SK-N-SH treated with all-trans-retinoic acid at 6 μM for 48 hours (cell line): ENCODE measurements around the gene SPATA33.
"Not testable (repeated sequence)": the region's sequence is repeated elsewhere in the genome, so short reads cannot be mapped to it uniquely, and the experiment has no call there.

ENCODE experiments used
- ATAC-seq: fragments of 200-7000 bp; cut with Tn5 transposase; 3 replicates; pipeline ENCODE4 v1.9.1; 2020; ENCODE audit warnings: mild to moderate bottlenecking, moderate library complexity
- CSDC2 ChIP-seq: fragments of 250-450 bp; sonication (Bioruptor Pico); IDR thresholded peaks from 2 replicates; pipeline ENCODE4 v1.5.0; 2020; ENCODE audit warnings: mild to moderate bottlenecking, moderate library complexity
- CSRNP3 ChIP-seq: fragments of 250-450 bp; sonication (Bioruptor Pico); IDR thresholded peaks from 2 replicates; pipeline ENCODE4 v1.5.1; 2021; ENCODE audit warnings: mild to moderate bottlenecking, moderate library complexity
- ESRRG ChIP-seq: fragments of 250-450 bp; sonication (Bioruptor Pico); IDR thresholded peaks from 2 replicates; pipeline ENCODE4 v1.6.1; 2021; ENCODE audit warnings: mild to moderate bottlenecking
- GLIS3 ChIP-seq: fragments of 250-450 bp; sonication (Bioruptor Pico); IDR thresholded peaks from 2 replicates; pipeline ENCODE4 v1.5.0; 2020; ENCODE audit warnings: mild to moderate bottlenecking, moderate library complexity
- ISL1 ChIP-seq: fragments of 250-450 bp; sonication (Bioruptor Pico); IDR thresholded peaks from 2 replicates; pipeline ENCODE4 v2.1.2; 2022; ENCODE audit warnings: mild to moderate bottlenecking, moderate library complexity
- OSR1 ChIP-seq: fragments of 250-450 bp; sonication (Bioruptor Pico); IDR thresholded peaks from 2 replicates; pipeline ENCODE4 v1.8.0; 2022; ENCODE audit warnings: moderate library complexity, mild to moderate bottlenecking, inconsistent platforms
- POU6F1 ChIP-seq: fragments of 250-450 bp; sonication (Bioruptor Pico); IDR thresholded peaks from 2 replicates; pipeline ENCODE4 v1.8.0; 2021; ENCODE audit warnings: low read depth, mild to moderate bottlenecking, moderate library complexity, borderline replicate concordance
- PPARA ChIP-seq: fragments of 250-450 bp; sonication (Bioruptor Pico); IDR thresholded peaks from 2 replicates; pipeline ENCODE4 v1.5.0; 2020; ENCODE audit warnings: mild to moderate bottlenecking, borderline replicate concordance
- RARB ChIP-seq: fragments of 250-450 bp; sonication (Bioruptor Pico); IDR thresholded peaks from 2 replicates; pipeline ENCODE4 v1.8.0; 2021; ENCODE audit warnings: mild to moderate bottlenecking, moderate library complexity
- SNAI2 ChIP-seq: fragments of 250-450 bp; sonication (Bioruptor Pico); IDR thresholded peaks from 2 replicates; pipeline ENCODE4 v1.5.0; 2020; ENCODE audit warnings: mild to moderate bottlenecking, moderate library complexity
- TCF4 ChIP-seq: fragments of 250-450 bp; sonication (Bioruptor Pico); IDR thresholded peaks from 2 replicates; pipeline ENCODE4 v1.8.0; 2021; ENCODE audit warnings: mild to moderate bottlenecking, moderate library complexity, borderline replicate concordance
- TOX ChIP-seq: fragments of 250-450 bp; sonication (Bioruptor Pico); IDR thresholded peaks from 2 replicates; pipeline ENCODE4 v1.8.0; 2021; ENCODE audit warnings: mild to moderate bottlenecking, moderate library complexity, borderline replicate concordance
- TSHZ2 ChIP-seq: fragments of 250-450 bp; sonication (Bioruptor Pico); IDR thresholded peaks from 2 replicates; pipeline ENCODE4 v1.5.0; 2020; ENCODE audit warnings: mild to moderate bottlenecking, moderate library complexity
- ZC3H10 ChIP-seq: fragments of 250-450 bp; sonication (Bioruptor Pico); IDR thresholded peaks from 2 replicates; pipeline ENCODE4 v1.5.1; 2021; ENCODE audit warnings: mild to moderate bottlenecking, moderate library complexity
- ZFP3 ChIP-seq: fragments of 250-450 bp; sonication (Bioruptor Pico); IDR thresholded peaks from 2 replicates; pipeline ENCODE4 v1.5.0; 2020; ENCODE audit warnings: mild to moderate bottlenecking, moderate library complexity
- ZFP30 ChIP-seq: fragments of 450-650 bp; formaldehyde crosslinking; IDR thresholded peaks from 2 replicates; pipeline ENCODE4 v1.5.0; 2022; ENCODE audit warnings: mild to moderate bottlenecking, moderate library complexity
- ZNF565 ChIP-seq: fragments of 450-650 bp; formaldehyde crosslinking; conservative IDR thresholded peaks from 2 replicates; pipeline ENCODE4 v1.5.0; 2020; ENCODE audit warnings: low read depth, mild to moderate bottlenecking, moderate library complexity
- ZNF70 ChIP-seq: fragments of 450-650 bp; formaldehyde crosslinking; IDR thresholded peaks from 2 replicates; pipeline ENCODE4 v1.5.0; 2020; ENCODE audit warnings: mild to moderate bottlenecking, moderate library complexity
- ZNF8 ChIP-seq: fragments of 450-650 bp; formaldehyde crosslinking; IDR thresholded peaks from 2 replicates; pipeline ENCODE4 v1.5.0; 2020; ENCODE audit warnings: mild to moderate bottlenecking, moderate library complexity
- TF ChIP-seq, protein P1 (sequence below): fragments of 250-450 bp; sonication (Bioruptor Pico); IDR thresholded peaks from 2 replicates; pipeline ENCODE4 v1.8.0; 2020; ENCODE audit warnings: mild to moderate bottlenecking, moderate library complexity, borderline replicate concordance

Gene SPATA33

DNA sequence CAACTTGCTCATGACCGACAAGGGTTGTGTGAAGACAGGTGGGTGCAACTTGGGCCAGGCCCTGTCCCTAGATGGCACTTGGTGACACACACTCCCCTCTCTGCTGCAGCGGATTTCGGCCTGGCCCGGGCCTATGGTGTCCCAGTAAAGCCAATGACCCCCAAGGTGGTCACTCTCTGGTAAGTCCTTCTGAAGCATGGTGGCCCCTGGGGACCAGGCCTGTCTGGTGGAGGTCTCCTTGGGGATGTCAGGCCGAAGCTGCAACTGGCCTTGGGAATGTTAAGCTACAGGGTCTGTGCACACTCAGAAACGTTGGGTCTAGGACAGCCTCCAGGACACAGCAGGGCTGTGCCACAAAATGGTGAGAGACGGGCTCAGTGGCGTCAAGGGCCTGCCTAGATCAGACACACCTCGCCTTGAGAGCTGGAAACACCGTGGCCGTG, 35.7 kb downstream of the SPATA33 start (continued):
- TF ChIP-seq ZNF565 (no peak), OSR1 (CRISPR knock-in tag) (no peak), ZFP30 (CRISPR knock-in tag) (no peak), ISL1 (no peak)

GRCh38 chr16:89693931-89694783, 36.5 kb downstream of the SPATA33 start:
- TF ChIP-seq ZC3H10 (CRISPR knock-in tag), result no peak
- no peak for TF ChIP-seq TOX (CRISPR knock-in tag)
- TF ChIP-seq ZNF565, result no peak
- TF ChIP-seq CSDC2 (CRISPR knock-in tag), result no peak
- TF ChIP-seq TSHZ2, result no peak
- no peak for TF ChIP-seq CSRNP3 (CRISPR knock-in tag)
- TF ChIP-seq TCF4, result no peak
- no peak for TF ChIP-seq ZFP30 (CRISPR knock-in tag)
- ATAC-seq, result no peak

DNA sequence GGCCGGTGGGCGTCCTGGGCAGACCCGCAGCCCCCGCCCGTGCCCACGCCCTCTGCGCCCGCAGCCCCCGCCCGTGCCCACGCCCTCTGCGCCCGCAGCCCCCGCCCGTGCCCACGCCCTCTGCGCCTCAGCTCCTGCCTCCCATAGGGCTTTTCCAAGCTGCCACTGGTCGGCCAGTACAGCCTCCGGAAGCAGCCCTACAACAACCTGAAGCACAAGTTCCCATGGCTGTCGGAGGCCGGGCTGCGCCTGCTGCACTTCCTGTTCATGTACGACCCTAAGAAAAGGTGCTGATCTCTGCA, 37.1 kb downstream of the SPATA33 start:
- not testable (repeated sequence) for ATAC-seq

- 0 out of 2 replicates have a peak, but pooled peaks have one; percentile 48 for TF ChIP-seq ZFP3 (CRISPR knock-in tag)
- TF ChIP-seq, protein P1, sequence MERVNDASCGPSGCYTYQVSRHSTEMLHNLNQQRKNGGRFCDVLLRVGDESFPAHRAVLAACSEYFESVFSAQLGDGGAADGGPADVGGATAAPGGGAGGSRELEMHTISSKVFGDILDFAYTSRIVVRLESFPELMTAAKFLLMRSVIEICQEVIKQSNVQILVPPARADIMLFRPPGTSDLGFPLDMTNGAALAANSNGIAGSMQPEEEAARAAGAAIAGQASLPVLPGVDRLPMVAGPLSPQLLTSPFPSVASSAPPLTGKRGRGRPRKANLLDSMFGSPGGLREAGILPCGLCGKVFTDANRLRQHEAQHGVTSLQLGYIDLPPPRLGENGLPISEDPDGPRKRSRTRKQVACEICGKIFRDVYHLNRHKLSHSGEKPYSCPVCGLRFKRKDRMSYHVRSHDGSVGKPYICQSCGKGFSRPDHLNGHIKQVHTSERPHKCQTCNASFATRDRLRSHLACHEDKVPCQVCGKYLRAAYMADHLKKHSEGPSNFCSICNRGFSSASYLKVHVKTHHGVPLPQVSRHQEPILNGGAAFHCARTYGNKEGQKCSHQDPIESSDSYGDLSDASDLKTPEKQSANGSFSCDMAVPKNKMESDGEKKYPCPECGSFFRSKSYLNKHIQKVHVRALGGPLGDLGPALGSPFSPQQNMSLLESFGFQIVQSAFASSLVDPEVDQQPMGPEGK (CRISPR knock-in tag), result no peak
- ATAC-seq, result no peak
These were observed 37.6 kb downstream of the SPATA33 start for GRCh38 chr16:89695086-89695874.

DNA sequence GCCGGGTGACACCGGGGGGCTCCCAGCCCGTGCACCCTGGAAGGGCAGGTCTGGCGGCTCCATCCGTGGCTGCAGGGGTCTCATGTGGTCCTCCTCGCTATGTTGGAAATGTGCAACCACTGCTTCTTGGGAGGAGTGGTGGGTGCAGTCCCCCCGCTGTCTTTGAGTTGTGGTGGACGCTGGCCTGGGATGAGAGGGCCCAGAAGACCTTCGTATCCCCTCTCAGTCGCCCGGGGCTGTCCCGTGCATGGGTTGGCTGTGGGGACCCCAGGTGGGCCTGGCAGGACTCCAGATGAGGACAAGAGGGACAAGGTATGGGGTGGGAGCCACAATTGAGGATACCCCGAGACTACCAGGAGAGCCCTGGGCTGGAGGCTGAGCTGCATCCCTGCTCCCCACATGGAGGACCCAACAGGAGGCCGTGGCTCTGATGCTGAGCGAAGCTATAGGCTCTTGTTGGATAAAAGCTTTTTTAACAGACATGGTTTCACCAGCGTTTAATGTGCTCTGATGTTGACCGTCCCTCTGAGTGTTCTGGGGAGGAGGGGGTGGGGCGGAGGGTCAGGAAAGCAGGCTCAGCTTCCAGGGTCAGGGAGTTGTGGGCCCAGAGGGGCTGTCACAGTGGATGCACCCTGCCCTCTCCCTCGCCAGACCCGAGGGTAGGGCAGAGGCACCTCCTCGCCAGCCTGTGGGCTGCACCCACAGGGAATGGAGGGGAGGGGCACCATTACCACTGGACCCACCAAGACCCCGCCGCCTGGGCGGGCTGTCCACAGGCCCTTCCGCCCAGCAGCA, 38.4 kb downstream of the SPATA33 start:
- no peak for ATAC-seq
- TF ChIP-seq SNAI2 (CRISPR knock-in tag) (no peak), GLIS3 (CRISPR knock-in tag) (no peak), ESRRG (CRISPR knock-in tag) (no peak), ZNF8 (CRISPR knock-in tag) (no peak), ZNF565 (no peak), RARB (no peak), CSRNP3 (CRISPR knock-in tag) (no peak), ISL1 (no peak), ZNF70 (CRISPR knock-in tag) (no peak), PPARA (CRISPR knock-in tag) (no peak), POU6F1 (no peak), OSR1 (CRISPR knock-in tag) (no peak), TOX (CRISPR knock-in tag) (no peak), ZFP3 (CRISPR knock-in tag) (no peak)
- TF ChIP-seq, protein P1 (CRISPR knock-in tag), result no peak
